T-helper 1 cell treated with Interleukin-12 subunit alpha and Interleukin-12 subunit beta and Interleukin-4 antibody, amounts not matched to agents 30 ng/mL and 1 ng/mL, for 36 hours (primary cell): ENCODE data around the gene DHX34. TPM values are rescaled to one million over a fixed set of nuclear protein-coding genes. Genes with fewer than 3 reads are reported as not detected.
"Not testable (repeated sequence)": the region's sequence is repeated elsewhere in the genome, so short reads cannot be mapped to it uniquely, and the experiment has no call there.

ENCODE experiments used
- intact Hi-C: fragments of 100-400 bp; cut with micrococcal nuclease; formaldehyde crosslinking; loops from one replicate; pipeline ENCODE4 v1.15.1; 2024
- total RNA-seq: library from RNA; stranded (reverse); gene quantifications from 2 replicates; pipeline ENCODE4 v1.2.3, GENCODE V29; 2022

DHX34 gene
- total RNA-seq, 1 donor from 2014 or later, result 16.6 TPM

DNA sequence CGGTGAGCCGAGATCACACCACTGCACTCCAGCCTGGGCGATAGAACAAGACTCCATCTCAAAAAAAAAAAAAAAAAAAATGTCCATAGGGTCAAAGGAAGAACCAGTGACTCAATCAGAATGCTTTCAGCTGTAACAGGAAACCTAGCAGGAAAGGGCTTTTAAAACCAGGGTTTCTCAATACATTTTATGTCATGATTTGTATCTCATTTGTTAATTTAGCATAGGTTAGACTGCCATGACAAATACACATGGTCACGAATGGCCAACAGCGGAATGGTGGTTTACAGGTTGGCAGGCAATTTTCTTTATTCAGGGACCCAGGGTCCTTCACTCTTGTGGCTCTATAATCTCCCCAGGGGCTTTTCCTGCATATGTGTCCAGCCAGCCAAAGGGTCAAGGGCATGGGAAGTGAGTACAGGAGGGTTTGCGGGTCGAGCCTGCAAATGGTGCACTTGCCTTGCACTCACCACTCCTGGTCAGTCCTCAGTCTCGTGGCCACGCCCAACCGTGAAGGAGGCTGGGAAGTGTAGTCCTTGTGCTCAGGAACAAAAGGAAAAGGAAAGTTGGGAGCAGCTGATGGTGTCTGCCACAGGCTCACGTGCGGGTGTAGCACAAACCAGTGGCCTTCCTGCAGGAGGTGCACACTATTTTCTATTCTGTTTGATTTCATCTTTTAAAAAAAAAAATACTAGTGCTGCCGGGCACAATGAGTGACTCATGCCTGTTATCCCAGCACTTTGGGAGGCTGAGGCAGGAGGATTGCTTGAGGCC is 14.8 kb downstream of the DHX34 start:
- intact Hi-C loops, result no loop called here

DNA sequence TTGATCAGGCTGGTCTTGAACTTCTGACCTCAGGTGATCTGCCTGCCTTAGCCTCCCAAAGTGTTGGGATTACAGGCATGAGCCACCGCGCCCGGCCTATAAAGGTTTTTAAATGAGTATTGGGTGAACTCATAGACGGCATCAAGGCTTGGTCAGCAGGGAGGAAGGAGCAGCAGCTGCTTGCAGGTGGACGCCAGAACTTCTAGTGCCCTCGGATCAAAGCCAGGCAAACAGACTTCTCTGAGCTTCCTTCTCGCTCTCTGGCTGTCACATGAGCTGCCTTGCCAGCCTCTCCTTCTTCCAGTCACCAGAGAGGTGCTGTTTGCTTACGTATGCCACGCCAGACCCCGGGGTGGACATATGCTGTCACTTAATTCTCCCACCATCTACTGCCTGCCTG is 16.3 kb downstream of the DHX34 start:
- intact Hi-C loops, result not testable (repeated sequence)

DNA sequence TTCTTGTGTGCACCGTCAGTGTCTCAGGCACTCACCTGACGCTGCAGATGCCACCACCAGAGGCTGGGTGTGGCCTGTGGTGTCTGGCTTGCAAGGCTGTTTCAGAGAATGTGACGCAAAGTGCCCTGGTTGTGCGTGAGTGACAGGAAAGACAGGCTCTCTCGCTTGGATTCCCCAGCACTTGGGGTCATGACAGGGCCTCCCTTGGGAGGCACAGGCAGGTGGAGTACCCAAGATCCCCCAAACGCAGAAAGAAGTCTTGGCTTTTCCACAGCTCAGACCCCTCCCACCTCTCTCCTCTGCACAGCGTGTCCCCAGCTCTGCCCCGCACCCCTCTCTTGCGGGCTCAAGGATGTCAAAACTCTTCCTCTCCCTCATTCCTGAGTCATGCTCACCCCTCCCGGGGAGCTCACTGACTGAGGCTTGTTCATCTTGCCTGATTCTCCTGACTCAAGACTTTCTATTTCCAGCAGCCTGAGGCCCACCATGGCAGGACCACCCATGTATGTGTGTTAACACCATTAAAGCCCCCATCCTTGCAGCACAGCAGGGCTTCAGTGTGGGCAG is 21.0 kb downstream of the DHX34 start:
- intact Hi-C loops, result no loop called here

DNA sequence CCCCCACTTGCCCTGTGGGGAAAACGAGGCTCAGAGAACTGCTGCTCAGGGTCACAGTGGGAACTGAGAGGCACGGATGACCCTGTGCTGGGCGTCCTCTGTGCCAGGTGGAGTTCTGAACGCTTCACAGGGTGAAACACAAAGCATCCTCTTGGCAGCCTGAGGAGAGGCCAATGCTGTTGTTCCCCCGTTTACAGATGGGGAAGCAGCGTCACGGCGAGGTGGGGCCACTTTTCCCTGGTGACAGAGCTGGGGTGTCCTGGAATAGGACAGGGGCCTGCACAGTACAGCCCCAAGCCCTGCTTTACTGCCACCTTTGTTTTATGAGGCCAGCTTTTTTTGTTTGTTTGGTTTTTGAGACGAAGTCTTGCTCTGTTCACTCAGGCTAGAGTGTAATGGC is 22.1 kb downstream of the DHX34 start:
- intact Hi-C loops, result no loop called here

DNA sequence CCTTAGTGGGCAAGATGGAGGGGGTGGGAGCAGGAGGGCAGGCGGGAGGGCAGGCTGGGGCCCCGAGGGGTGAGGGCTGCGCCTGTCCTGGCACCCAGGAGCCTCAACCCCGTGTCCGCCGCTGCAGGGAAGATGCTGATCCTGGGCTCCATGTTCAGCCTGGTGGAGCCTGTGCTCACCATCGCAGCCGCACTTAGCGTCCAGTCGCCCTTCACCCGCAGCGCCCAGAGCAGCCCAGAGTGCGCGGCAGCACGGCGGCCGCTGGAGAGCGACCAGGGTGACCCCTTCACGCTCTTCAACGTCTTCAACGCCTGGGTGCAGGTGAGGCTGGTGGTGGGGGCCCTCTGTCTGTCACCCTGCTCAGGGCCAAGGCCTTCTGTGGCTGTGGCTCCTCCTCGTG is 23.5 kb downstream of the DHX34 start:
- intact Hi-C loops, result no loop called here

DNA sequence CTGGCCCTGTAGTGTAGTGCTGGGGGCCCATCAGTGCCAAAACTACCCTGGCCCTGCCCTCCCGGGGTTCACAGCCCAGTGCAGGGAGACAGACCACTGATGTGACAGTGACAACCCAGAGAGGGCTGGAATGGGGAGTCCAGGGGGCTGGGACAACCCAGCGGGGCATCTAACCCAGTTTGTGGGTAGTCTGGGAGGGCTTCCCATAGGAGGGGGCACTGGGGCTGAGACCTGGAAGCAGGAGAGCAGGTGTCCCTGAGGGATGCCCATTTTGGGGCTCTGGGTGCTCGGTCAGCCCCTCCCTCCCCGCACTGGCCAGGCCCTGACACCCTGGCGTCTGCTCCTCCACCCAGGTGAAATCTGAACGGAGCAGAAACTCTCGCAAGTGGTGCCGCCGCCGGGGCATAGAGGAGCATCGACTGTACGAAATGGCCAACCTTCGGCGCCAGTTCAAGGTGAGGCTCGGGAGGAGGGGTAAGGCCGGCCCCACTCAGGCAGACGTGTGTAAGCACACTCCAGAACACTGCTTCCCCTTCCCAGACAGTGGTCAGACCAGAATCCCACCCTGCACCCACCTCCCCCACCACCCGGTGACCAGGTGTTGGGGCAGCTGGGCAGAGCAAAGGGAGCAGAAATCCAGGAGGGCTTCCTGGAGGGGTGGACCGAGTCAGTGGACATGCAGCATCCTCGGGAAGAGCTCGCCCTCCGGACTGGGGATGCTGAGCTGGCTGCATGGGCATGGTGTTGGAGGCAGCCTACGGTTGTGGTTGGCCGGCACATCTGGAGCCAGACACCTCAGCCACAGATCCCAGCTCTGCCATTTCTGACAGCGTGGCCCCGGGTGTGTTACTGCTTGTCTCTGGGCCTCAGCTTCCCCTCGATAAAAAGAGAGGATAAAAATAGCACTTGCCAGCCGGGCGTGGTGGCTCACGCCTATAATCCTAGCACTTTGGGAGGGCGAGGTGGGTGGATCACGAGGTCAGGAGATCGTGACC is 24.4 kb downstream of the DHX34 start:
- intact Hi-C loops, result no loop called here

DNA sequence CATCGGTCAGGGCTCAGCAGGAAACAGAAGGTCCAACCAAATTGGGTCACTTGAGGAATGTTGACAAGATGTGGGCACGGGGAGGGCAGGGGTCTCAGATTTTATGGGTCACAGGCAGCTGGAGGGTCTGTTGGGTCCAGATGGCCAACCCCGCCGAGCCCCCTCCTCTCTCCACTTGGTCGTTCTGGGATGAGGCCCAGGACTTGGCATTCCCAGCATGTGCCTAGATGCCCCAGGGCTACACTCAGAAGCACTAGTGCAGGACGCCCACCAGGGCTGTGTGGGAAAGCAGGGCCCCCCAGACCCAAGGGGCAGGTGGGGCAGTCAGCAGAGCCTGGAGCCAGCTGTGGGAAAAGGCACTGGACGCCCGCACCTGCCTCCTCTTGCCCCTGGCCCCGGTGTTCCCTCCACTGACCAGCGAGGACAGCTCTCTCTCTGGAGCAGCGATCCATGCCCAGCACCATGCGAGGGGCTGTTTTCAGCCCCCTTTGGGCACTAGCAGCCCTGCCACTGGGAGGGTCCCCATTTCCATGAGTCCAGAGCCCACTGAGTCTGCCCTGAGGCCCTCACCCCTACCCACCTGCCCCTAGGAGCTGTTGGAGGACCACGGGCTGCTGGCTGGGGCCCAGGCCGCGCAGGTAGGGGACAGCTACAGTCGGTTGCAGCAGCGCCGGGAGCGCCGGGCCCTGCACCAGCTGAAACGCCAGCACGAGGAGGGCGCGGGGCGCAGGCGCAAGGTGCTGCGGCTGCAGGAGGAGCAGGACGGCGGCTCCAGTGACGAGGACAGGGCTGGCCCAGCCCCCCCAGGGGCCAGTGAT is 26.0 kb downstream of the DHX34 start:
- intact Hi-C loops, result no loop called here

DNA sequence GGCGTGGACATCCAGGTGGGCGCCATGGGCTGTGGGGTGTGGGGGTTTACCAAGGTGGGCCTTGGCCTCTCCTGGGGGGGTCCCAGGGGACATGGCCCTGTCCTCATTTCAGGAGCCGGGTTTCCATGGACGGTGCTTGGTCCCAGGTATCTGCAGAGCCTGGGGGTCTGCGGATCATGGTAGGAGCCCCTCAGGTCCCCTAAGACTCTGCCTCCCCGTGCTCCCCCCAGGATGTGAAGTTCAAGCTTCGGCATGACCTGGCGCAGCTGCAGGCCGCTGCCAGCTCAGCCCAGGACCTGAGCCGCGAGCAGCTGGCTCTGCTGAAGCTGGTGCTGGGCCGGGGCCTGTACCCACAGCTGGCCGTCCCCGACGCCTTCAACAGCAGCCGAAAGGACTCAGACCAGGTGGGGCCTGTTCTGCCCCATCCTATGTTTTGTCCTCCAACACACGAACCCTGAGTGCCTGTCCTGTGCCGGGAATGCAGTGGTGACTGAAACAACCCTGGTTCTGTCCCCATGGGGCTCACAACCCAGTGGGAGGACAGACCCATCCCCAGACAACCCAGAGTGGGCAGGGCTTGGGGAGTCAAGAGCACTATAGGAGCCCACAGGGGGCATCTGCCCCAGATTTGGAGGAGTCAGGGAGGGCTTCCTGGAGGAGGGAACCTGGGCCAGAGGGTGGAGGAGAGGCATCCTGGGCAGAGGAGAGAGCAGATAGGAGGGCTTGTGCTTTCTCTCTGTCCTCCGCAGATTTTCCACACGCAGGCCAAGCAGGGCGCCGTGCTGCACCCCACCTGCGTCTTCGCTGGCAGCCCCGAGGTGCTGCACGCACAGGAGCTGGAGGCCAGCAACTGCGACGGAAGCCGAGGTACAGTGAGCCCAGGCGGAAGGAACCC is 26.8 kb downstream of the DHX34 start:
- intact Hi-C loops, result no loop called here

DNA sequence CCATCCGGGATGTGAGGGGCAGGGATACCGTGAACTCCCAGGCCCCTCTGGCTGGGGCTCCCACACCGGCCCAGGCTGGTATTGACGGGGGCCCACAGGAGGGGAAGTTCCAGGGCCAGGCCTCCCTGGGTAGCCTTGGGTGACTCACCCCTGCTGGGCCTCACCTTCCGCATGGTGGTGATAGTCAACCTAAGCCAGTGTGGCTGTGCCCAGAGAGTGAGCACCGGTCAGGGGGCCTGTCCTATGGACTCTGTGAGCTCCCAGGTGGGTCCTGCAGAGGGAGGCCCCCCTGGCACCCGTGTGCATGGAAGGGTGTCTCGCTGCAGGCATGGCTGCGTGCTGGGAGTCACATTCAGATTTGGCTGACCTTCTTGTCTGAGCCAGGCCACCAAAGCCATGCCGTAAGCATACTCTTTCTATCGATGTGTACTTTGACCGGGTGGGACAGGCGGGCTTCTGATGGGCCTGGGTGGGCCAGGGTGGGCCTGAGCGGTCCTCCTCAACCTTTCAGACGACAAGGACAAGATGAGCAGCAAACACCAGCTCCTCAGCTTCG is 27.6 kb downstream of the DHX34 start:
- intact Hi-C loops, result no loop called here

DNA sequence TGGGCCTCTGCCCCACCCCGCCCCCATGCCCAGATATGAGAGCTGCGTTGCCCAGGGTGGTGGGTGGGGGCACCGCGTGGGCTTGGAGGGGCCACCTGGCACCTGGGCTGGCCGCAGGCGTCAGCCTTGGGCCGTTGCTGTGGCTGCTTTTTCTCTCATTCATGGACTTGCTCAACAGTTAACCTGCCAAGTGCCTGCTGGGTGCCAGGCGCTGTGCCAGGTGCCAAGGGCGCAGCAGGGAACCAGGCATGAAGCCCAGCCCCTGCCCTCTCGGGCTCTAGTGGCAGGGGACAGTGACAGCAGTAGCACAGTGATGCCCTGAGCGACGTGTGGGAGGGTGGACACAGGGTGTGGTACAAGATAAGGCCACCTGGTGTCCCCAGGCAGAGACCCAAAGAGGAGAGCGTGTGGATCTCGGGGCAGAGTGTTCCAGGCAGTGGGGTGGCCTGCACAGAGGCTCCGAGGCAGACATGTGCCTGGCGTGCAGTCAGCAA is 28.1 kb downstream of the DHX34 start:
- intact Hi-C loops, result no loop called here

DNA sequence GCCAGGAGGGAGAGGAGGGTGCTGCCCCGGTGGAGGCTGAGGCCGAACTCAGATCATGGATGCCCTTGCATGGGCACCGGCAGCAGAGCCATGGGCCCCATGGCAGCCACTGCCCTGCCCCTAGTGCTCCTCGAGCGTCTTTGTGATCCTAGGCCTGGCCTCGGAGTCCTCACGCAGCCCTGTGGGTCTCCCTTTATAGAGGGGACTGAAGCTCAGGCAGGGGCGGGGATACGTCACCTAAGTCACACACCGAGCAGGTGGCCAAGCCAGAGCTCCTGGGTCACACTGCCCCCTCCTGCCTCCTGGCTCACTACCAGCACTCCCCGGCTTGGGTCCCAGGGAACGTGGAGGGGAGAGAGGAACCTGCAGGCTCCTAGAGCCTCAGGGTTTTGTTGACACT is 28.7 kb downstream of the DHX34 start:
- intact Hi-C loops, result no loop called here

DNA sequence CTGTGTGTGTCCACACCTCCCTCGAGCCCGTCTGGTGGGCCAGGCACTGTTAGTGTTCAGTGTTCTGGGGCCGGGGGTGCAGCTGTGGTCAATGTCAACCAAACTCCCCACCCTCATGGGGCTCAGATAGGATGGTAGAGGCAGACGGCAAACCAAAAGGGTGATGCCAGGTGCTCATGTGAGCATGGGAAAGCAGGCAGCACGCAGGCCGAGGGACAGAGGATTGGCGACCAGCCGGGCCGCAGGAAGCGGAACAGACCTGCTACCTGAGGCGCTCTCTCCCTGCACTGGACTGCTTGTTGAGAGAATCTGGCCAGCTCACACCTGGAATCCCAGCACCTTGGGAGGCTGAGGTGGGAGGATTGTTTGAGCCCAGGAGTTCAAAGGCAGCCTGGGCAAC is 29.1 kb downstream of the DHX34 start:
- intact Hi-C loops, result no loop called here

DNA sequence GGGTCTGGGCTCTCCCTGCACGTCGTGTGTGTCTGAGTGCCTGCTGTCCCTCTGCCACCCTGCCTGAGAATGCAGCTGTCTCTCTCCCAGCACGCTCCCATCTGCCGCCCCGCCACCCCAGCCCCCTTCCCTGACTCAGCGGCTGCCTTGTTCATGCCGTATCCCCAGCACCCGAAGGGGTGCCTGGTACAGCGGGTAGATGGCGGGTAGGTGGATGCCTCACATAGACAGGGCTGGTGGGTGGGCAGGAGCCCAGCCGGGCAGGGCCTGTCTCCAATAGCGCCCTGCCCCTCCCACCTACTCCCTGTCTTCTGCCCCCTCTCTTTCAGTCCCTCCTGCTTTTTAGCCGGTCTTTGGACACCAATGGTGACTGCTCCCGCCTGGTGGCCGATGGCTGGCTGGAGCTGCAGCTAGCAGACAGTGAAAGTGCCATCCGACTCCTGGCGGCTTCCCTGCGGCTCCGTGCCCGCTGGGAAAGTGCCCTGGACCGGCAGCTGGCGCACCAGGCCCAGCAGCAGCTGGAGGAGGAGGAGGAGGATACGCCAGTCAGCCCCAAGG is 30.3 kb downstream of the DHX34 start:
- intact Hi-C loops, result no loop called here

DNA sequence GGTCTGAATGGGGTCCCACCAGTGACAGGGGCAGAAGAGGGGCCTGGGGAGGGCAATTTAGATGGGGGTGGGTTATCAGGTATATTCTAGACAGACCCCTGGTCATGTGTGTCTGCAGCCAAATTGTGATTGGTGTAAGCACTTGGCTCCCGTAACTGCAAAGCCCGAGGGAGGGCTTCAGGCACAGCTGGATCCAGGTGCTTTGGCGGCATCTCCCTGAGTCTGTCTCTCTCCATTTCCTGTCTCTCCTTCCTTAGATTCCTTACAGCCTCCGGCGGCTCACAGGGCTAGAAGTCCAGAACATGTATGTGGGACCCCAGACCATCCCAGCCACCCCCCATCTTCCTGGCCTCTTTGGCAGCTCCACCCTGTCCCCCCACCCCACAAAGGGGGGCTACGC is 31.4 kb downstream of the DHX34 start:
- intact Hi-C loops, result no loop called here

DNA sequence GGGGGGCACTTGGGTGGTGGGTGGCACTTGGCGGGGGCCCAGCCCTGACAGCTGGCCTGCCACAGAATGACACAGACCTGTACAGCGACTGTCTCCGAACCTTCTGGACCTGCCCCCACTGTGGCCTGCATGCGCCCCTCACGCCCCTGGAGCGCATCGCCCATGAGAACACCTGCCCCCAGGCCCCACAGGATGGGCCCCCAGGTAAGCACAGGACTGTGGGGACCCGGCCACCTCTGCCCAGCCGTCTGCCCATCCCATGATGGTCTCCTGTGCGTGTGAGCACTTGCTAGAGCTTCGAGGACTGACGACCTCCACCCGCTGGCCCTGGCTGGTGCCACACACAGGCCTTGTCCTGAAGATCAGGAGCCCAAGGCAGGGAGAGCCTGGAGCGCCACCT is 32.0 kb downstream of the DHX34 start:
- intact Hi-C loops, result no loop called here

DNA sequence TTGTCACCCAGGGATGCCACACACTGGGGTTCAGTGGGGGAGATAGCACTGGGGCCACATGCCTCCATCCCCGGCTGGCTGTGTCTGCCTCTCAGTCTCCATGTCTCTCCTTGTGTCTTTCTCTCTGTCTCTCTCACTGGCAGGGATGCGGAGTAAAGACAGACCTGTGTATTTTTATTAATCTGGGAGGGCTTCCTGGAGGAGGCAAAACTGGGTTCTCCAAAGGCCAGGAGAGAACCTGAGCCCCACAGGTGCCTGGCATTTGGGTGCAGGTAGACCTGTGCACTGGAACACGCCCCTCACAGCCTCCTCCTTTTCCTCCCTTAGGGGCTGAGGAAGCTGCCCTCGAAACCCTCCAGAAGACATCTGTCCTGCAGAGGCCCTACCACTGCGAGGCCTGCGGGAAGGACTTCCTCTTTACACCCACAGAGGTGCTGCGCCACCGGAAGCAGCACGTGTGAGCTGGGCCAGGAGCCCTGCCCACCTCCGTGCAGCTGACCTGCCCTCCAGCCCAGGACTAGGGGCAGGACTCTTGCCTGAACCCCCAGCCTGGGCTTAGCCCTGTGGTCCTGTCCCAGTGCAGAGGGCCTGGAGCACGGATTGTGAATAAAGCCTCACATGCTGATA is 32.7 kb downstream of the DHX34 start:
- intact Hi-C loops, result no loop called here

DNA sequence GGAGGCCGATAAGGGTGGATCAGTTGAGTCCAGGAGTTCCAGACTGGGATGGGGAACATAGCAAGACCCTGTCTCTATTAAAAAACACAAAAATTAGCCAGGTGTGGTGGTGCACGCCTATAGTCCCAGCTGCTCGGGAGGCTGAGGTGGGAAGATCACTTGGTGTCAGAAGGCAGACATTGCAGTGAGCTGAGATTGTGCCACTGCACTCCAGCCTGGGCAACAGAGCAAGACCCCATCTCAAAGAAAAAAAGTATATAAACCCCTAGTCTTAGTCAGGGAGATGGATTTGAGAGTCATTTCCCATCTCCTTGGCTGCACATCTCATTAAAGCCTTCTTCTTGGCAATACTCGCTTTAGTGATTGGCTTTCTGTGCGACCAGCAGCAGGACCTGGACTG is 34.8 kb downstream of the DHX34 start:
- intact Hi-C loops, result not testable (repeated sequence)

DNA sequence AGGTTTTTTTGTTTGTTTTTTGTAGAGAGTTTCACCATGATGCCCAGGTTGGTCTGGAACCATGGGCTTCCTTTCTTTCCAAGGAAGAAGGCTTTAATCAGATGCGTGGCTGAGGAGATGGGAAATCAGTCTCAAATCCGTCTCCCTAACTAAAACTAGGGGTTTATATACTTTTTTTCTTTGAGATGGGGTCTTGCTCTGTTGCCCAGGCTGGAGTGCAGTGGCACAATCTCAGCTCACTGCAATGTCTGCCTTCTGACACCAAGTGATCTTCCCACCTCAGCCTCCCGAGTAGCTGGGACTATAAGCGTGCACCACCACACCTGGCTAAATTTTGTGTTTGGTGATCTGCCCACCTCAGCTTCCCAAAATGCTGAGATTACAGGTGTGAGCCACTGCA is 35.4 kb downstream of the DHX34 start:
- intact Hi-C loops, result not testable (repeated sequence)

DNA sequence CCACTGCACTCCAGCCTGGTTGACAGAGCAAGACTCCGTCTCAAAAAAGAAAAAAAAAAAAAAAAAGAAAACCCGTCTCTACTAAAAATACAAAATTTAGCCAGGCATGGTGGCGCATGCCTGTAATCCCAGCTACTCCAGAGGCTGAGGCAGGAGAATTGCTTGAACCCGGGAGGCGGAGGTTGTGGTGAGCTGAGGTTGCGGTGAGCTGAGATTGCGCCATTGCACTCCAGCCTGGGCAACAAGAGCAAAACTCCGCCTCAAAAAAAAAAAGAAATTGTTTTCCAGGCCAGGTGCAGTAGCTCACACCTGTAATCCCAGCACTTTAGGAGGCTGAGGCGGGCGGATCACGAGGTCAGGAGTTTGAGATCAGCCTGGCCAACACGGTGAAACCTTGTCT is 37.5 kb downstream of the DHX34 start:
- intact Hi-C loops, result not testable (repeated sequence)
